ELR (cell line): ENCODE measurements around the gene NOX3.

ENCODE experiments used
- DNase-seq: peaks from one replicate; pipeline ENCODE4 v3.0.0-alpha.2; 2015; ENCODE audit warnings: low read depth

Gene NOX3

GRCh38 chr6:155399745-155400653, 55.6 kb downstream of the NOX3 start:
- no peak for DNase-seq

GRCh38 chr6:155399062-155399744, 56.4 kb downstream of the NOX3 start:
- no peak for DNase-seq

- no peak for DNase-seq
These were observed 57.0 kb downstream of the NOX3 start for GRCh38 chr6:155398701-155399061.

GRCh38 chr6:155398221-155398620, 57.4 kb downstream of the NOX3 start:
- DNase-seq: no peak

- no peak for DNase-seq
These were observed 58.4 kb downstream of the NOX3 start for GRCh38 chr6:155397172-155397705.

GRCh38 chr6:155396605-155397004, 59.0 kb downstream of the NOX3 start:
- no peak for DNase-seq

GRCh38 chr6:155395339-155395738, 60.3 kb downstream of the NOX3 start:
- DNase-seq: no peak

GRCh38 chr6:155389130-155389529, 66.5 kb downstream of the NOX3 start:
- DNase-seq: no peak

GRCh38 chr6:155388591-155388990, 67.0 kb downstream of the NOX3 start:
- no peak for DNase-seq

- DNase-seq: no peak
These were observed 68.2 kb downstream of the NOX3 start for GRCh38 chr6:155387481-155387880.

GRCh38 chr6:155384321-155384952, 71.2 kb downstream of the NOX3 start:
- no peak for DNase-seq

- no peak for DNase-seq
These were observed 71.7 kb downstream of the NOX3 start for GRCh38 chr6:155383913-155384312.

GRCh38 chr6:155382338-155382685, 73.3 kb downstream of the NOX3 start:
- peak; percentile 56 for DNase-seq

GRCh38 chr6:155381673-155382337, 73.8 kb downstream of the NOX3 start:
- peak; percentile 39 for DNase-seq

- no peak for DNase-seq
These were observed 74.8 kb downstream of the NOX3 start for GRCh38 chr6:155380666-155381332.

- DNase-seq: no peak
These were observed 76.9 kb downstream of the NOX3 start for GRCh38 chr6:155378724-155379123.

GRCh38 chr6:155378276-155378675, 77.4 kb downstream of the NOX3 start:
- no peak for DNase-seq

- peak; percentile 91 for DNase-seq
These were observed 78.6 kb downstream of the NOX3 start for GRCh38 chr6:155377061-155377460.

- DNase-seq: no peak
These were observed 79.8 kb downstream of the NOX3 start for GRCh38 chr6:155375801-155376200.

GRCh38 chr6:155374681-155375080, 81.0 kb downstream of the NOX3 start:
- peak; percentile 15 for DNase-seq

GRCh38 chr6:155373276-155373675, 82.4 kb downstream of the NOX3 start:
- no peak for DNase-seq

- no peak for DNase-seq
These were observed 83.4 kb downstream of the NOX3 start for GRCh38 chr6:155372256-155372655.
